Measurements from ENCODE around the gene LMAN1L. TPM values are rescaled to one million over a fixed set of nuclear protein-coding genes. Genes with fewer than 3 reads are reported as not detected.
A peak's percentile ranks its signal among the peaks of the same experiment; 100 is the strongest.

Gene LMAN1L
- total RNA-seq, 2 donors from 2014 or later: not detected

- peaks cover 0 to 18% of the 10 kb centered on the region in 2 donors for H3K27me3 ChIP-seq
- peaks cover 6% of the 10 kb centered on the region for H3K4me1 ChIP-seq
- DNase-seq (no peak), ATAC-seq (no peak)
- 71 to 73% methylated on average over 7 of the region's 7 CpGs for WGBS, 2 donors
- no peaks in the 10 kb centered on the region for H3K9me3 ChIP-seq
- TF ChIP-seq CTCF (IDR thresholded peaks at IDR 0.05) (no peak), POLR2A (IDR thresholded peaks at IDR 0.05) (no peak)
- H3K36me3 ChIP-seq (replicated peaks in 1 of 2; ENCODE audit: insufficient read depth in 1 of 2, low read depth in 2 of 2): no peaks in the 10 kb centered on the region
- no peak overlapping the region for H3K27ac ChIP-seq
- H3K4me3 ChIP-seq: no peak overlapping the region
- intact Hi-C loops (cut with DNase I): no loop called here
Observed at GRCh38 chr15:74824976-74825375, 12.3 kb downstream of the LMAN1L start.

GRCh38 chr15:74825866-74826265, 13.2 kb downstream of the LMAN1L start:
- TF ChIP-seq CTCF (IDR thresholded peaks at IDR 0.05) (no peak), POLR2A (IDR thresholded peaks at IDR 0.05) (no peak)
- Histone ChIP-seq H3K27ac (no peak overlapping the region), H3K27me3 (peaks cover 0 to 18% of the 10 kb centered on the region in 2 donors), H3K4me1 (peaks cover 6% of the 10 kb centered on the region), H3K4me3 (no peak overlapping the region), H3K36me3 (replicated peaks in 1 of 2; ENCODE audit: insufficient read depth in 1 of 2, low read depth in 2 of 2) (no peaks in the 10 kb centered on the region), H3K9me3 (no peaks in the 10 kb centered on the region)
- DNase-seq: no peak
- WGBS, 2 donors: 45 to 52% methylated on average over 5 to 10 of the region's 10 CpGs
- ATAC-seq: no peak
- intact Hi-C loops (cut with DNase I): no loop called here

- Histone ChIP-seq H3K27me3 (peaks cover 0 to 18% of the 10 kb centered on the region in 2 donors), H3K4me1 (peaks cover 6% of the 10 kb centered on the region), H3K9me3 (no peaks in the 10 kb centered on the region), H3K27ac (no peak within 1 kb of the TSS), H3K36me3 (replicated peaks in 1 of 2; ENCODE audit: insufficient read depth in 1 of 2, low read depth in 2 of 2) (no peaks in the 10 kb centered on the region), H3K4me3 (no peak within 1 kb of the TSS)
- TF ChIP-seq CTCF (IDR thresholded peaks at IDR 0.05) (no peak), POLR2A (IDR thresholded peaks at IDR 0.05) (no peak)
- ATAC-seq (peak; percentile 64), DNase-seq (peak; percentile 26 to 62 (median 40))
- WGBS, 2 donors: 0 to 6% methylated on average over 2 to 43 of the region's 44 CpGs
- intact Hi-C loops (cut with DNase I): no loop called here
Observed at GRCh38 chr15:74826364-74826819, 13.8 kb downstream of the LMAN1L start, which contains the start of gene CPLX3. Gene CPLX3, plus strand, starts transcription at chr15:74826627. Its CDS starts 77 bp downstream, at chr15:74826704.

- Histone ChIP-seq H3K36me3 (replicated peaks in 1 of 2; ENCODE audit: insufficient read depth in 1 of 2, low read depth in 2 of 2) (no peaks in the 10 kb centered on the region), H3K27me3 (peaks cover 0 to 18% of the 10 kb centered on the region in 2 donors), H3K4me3 (no peak overlapping the region), H3K9me3 (no peaks in the 10 kb centered on the region), H3K4me1 (peaks cover 6% of the 10 kb centered on the region), H3K27ac (no peak overlapping the region)
- ATAC-seq (no peak), DNase-seq (no peak)
- TF ChIP-seq CTCF (IDR thresholded peaks at IDR 0.05): no peak
- intact Hi-C loops (cut with DNase I): no loop called here
- 22 to 24% methylated on average over 18 to 21 of the region's 21 CpGs for WGBS, 2 donors
Observed at GRCh38 chr15:74826921-74827320, 14.3 kb downstream of the LMAN1L start.

GRCh38 chr15:74827614-74828013, 15.0 kb downstream of the LMAN1L start:
- TF ChIP-seq POLR2A (IDR thresholded peaks at IDR 0.05) (no peak), CTCF (IDR thresholded peaks at IDR 0.05) (no peak)
- Histone ChIP-seq H3K36me3 (replicated peaks in 1 of 2; ENCODE audit: insufficient read depth in 1 of 2, low read depth in 2 of 2) (no peaks in the 10 kb centered on the region), H3K27me3 (peaks cover 0 to 18% of the 10 kb centered on the region in 2 donors), H3K4me1 (peaks cover 6% of the 10 kb centered on the region), H3K27ac (no peak overlapping the region), H3K9me3 (no peaks in the 10 kb centered on the region), H3K4me3 (no peak overlapping the region)
- DNase-seq (no peak), ATAC-seq (no peak)
- intact Hi-C loops (cut with DNase I): no loop called here
- 21 to 53% methylated on average over 3 to 5 of the region's 5 CpGs for WGBS, 2 donors
